Measurements from ENCODE around the gene ARHGAP29.
"Not testable (repeated sequence)": the region's sequence is repeated elsewhere in the genome, so short reads cannot be mapped to it uniquely, and the experiment has no call there.

Gene ARHGAP29

DNA sequence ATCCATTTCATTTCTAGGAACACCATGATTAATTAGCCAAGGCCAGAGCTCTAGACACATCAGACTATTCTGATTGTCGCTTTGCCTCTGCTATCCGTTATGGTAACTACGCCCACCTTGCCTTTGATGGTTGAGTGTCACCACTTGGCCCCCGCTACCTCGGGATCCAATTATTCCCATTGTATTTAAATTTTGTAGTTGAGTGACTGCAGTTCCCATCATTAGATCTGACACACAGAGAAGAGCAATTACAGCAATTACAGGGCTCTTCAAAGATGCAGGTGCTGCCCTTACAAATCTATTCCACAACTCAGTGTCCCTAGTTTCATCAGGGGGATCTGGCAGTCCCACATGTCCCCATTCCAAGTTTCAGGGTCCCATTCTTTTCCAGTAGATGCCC is 71.5 kb downstream of the ARHGAP29 start:
- no peak overlapping the region for H3K27ac ChIP-seq

GRCh38 chr1:94164885-94165284 is 72.5 kb downstream of the ARHGAP29 start:
- not testable (repeated sequence) for H4K20me1 ChIP-seq (ENCODE audit: insufficient read depth); H3K4me2 ChIP-seq; H3K4me3 ChIP-seq (IDR thresholded peaks at IDR 0.05; ENCODE audit: insufficient read depth, low read depth, low read length); H3K36me3 ChIP-seq (ENCODE audit: insufficient read depth); H3K79me2 ChIP-seq (ENCODE audit: insufficient read depth, low read depth); H3K27ac ChIP-seq; H2AFZ ChIP-seq (ENCODE audit: low read depth); H3K27me3 ChIP-seq (ENCODE audit: insufficient read depth, low read depth); H3K4me1 ChIP-seq (ENCODE audit: low read depth, poor library complexity, severe bottlenecking); H3K9ac ChIP-seq

More for the DNA sequence above, 71.5 kb downstream of the ARHGAP29 start:
- Histone ChIP-seq H3K4me3 (IDR thresholded peaks at IDR 0.05; ENCODE audit: insufficient read depth, low read depth, low read length) (no peak overlapping the region), H3K4me1 (ENCODE audit: low read depth, poor library complexity, severe bottlenecking) (no peaks in the 10 kb centered on the region), H3K36me3 (ENCODE audit: insufficient read depth) (no peaks in the 10 kb centered on the region), H2AFZ (ENCODE audit: low read depth) (no peak overlapping the region), H3K4me2 (no peak overlapping the region), H3K79me2 (ENCODE audit: insufficient read depth, low read depth) (no peaks in the 10 kb centered on the region), H3K9ac (no peak overlapping the region), H4K20me1 (ENCODE audit: insufficient read depth) (no peaks in the 10 kb centered on the region), H3K27me3 (ENCODE audit: insufficient read depth, low read depth) (no peaks in the 10 kb centered on the region)
- no peak for TF ChIP-seq CTCF (conservative IDR thresholded peaks at IDR 0.05; ENCODE audit: low read depth, low read length)

GRCh38 chr1:94164121-94164520 is 73.3 kb downstream of the ARHGAP29 start:
- not testable (repeated sequence) for H4K20me1 ChIP-seq (ENCODE audit: insufficient read depth); H3K27ac ChIP-seq; H3K4me2 ChIP-seq; H3K27me3 ChIP-seq (ENCODE audit: insufficient read depth, low read depth); H3K9ac ChIP-seq; H3K79me2 ChIP-seq (ENCODE audit: insufficient read depth, low read depth); H3K4me3 ChIP-seq (IDR thresholded peaks at IDR 0.05; ENCODE audit: insufficient read depth, low read depth, low read length); H2AFZ ChIP-seq (ENCODE audit: low read depth); H3K4me1 ChIP-seq (ENCODE audit: low read depth, poor library complexity, severe bottlenecking); H3K36me3 ChIP-seq (ENCODE audit: insufficient read depth)

DNA sequence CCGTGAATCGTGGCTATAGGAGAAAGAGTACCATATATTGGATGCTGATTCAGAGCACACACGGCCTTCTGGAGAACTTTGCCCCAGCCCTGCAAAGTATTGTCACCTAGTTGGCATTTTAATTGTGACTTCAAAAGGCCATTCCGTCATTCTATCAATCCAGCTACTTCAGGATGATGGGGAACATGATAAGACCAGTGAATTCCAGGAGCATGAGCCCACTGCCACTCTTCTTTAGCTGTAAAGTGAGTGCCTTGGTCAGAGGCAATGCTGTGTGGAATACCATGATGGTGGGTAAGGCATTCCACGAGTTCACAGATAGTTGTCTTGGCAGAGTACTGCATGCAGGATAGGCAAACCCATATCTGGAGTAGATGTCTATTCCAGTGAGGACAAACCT is 74.1 kb downstream of the ARHGAP29 start:
- not testable (repeated sequence) for H3K9ac ChIP-seq; H4K20me1 ChIP-seq (ENCODE audit: insufficient read depth); H2AFZ ChIP-seq (ENCODE audit: low read depth); H3K79me2 ChIP-seq (ENCODE audit: insufficient read depth, low read depth); H3K4me2 ChIP-seq; H3K27ac ChIP-seq; H3K27me3 ChIP-seq (ENCODE audit: insufficient read depth, low read depth); H3K4me3 ChIP-seq (IDR thresholded peaks at IDR 0.05; ENCODE audit: insufficient read depth, low read depth, low read length); H3K36me3 ChIP-seq (ENCODE audit: insufficient read depth); H3K4me1 ChIP-seq (ENCODE audit: low read depth, poor library complexity, severe bottlenecking)

- no peak overlapping the region for H3K27ac ChIP-seq
These were observed 76.6 kb downstream of the ARHGAP29 start for GRCh38 chr1:94160811-94161210.

More at GRCh38 chr1:94160811-94161210, 76.6 kb downstream of the ARHGAP29 start:
- Histone ChIP-seq H3K27me3 (ENCODE audit: insufficient read depth, low read depth) (no peaks in the 10 kb centered on the region), H3K4me2 (no peak overlapping the region), H3K79me2 (ENCODE audit: insufficient read depth, low read depth) (no peaks in the 10 kb centered on the region), H2AFZ (ENCODE audit: low read depth) (no peak overlapping the region), H4K20me1 (ENCODE audit: insufficient read depth) (no peaks in the 10 kb centered on the region), H3K9ac (no peak overlapping the region), H3K4me1 (ENCODE audit: low read depth, poor library complexity, severe bottlenecking) (no peaks in the 10 kb centered on the region), H3K36me3 (ENCODE audit: insufficient read depth) (no peaks in the 10 kb centered on the region), H3K4me3 (IDR thresholded peaks at IDR 0.05; ENCODE audit: insufficient read depth, low read depth, low read length) (no peak overlapping the region)
- no peak for TF ChIP-seq CTCF (conservative IDR thresholded peaks at IDR 0.05; ENCODE audit: low read depth, low read length)
